OCI-LY7 (cell line): ENCODE measurements around the gene MAPK8IP1. TPM values are rescaled to one million over a fixed set of nuclear protein-coding genes. Genes with fewer than 3 reads are reported as not detected.
"Not testable (repeated sequence)": the region's sequence is repeated elsewhere in the genome, so short reads cannot be mapped to it uniquely, and the experiment has no call there.

Experiments used
- BruUV-seq: library from RNA; stranded (reverse); fragments of 400-500 nt; replicated peaks from 2 replicates; lab custom pipeline; 2021; lab: Mats Ljungman, UMichigan
- CTCF ChIA-PET: fragments of 300-600 bp; sonication (Branson Sonifier 250); formaldehyde crosslinking; loops from one replicate; lab custom pipeline; 2022; ENCODE audit warnings: antibody characterized with exemption; ENCODE audit not compliant: unreplicated experiment; lab: Charles Lee
- POLR2A ChIA-PET: fragments of 300-600 bp; sonication (Branson Sonifier 250); formaldehyde crosslinking; loops from one replicate; lab custom pipeline; 2022; ENCODE audit warnings: antibody characterized with exemption; lab: Charles Lee
- DNase-seq: peaks from one replicate; pipeline ENCODE4 v3.0.0-alpha.2; 2015; ENCODE audit warnings: low spot score
- H2AFZ ChIP-seq: fragments of 200-600 bp; sonication (generic), shearing (Covaris generic); 2 replicates; pipeline ENCODE4 v1.6.1; 2014; ENCODE audit warnings: mild to moderate bottlenecking, antibody characterized with exemption, low read length, moderate library complexity
- H3K27ac ChIP-seq: fragments of 200-600 bp; sonication (generic); 2 replicates; pipeline ENCODE4 v1.5.1; 2014; ENCODE audit warnings: mixed run types, low read depth, mild to moderate bottlenecking, moderate library complexity, low read length, inconsistent platforms; ENCODE audit not compliant: poor library complexity, severe bottlenecking
- H3K36me3 ChIP-seq: fragments of 200-600 bp; sonication (generic); 2 replicates; pipeline ENCODE4 v1.6.1; 2014; ENCODE audit warnings: mild to moderate bottlenecking, antibody characterized with exemption, low read length, moderate library complexity, mixed read lengths; ENCODE audit not compliant: insufficient read depth
- H3K4me1 ChIP-seq: fragments of 200-600 bp; sonication (generic); 2 replicates; pipeline ENCODE4 v1.5.1; 2014; ENCODE audit warnings: mild to moderate bottlenecking, low read length; ENCODE audit not compliant: insufficient read depth, poor library complexity, severe bottlenecking
- H3K4me2 ChIP-seq: fragments of 200-600 bp; sonication (generic); 2 replicates; pipeline ENCODE4 v1.6.1; 2014; ENCODE audit warnings: mild to moderate bottlenecking, low read length
- H3K4me3 ChIP-seq: fragments of 200-600 bp; sonication (generic); 2 replicates; pipeline ENCODE4 v1.5.1; 2014; ENCODE audit warnings: mild to moderate bottlenecking, low read depth, low read length; ENCODE audit not compliant: poor library complexity, severe bottlenecking
- H3K79me2 ChIP-seq: fragments of 200-600 bp; sonication (generic); 2 replicates; pipeline ENCODE4 v1.6.1; 2016; ENCODE audit warnings: low read depth, mild to moderate bottlenecking, low read length, moderate library complexity, mixed read lengths; ENCODE audit not compliant: insufficient read depth
- H3K9me2 ChIP-seq: fragments of 200-600 bp; sonication (generic); 2 replicates; pipeline ENCODE4 v1.6.1; 2016; ENCODE audit warnings: mild to moderate bottlenecking, low read length, mixed read lengths; ENCODE audit not compliant: insufficient read depth
- H3K9me3 ChIP-seq: fragments of 200-600 bp; sonication (generic); 2 replicates; pipeline ENCODE4 v1.6.1; 2014; ENCODE audit warnings: mild to moderate bottlenecking, mixed run types, low read length, mixed read lengths
- H4K20me1 ChIP-seq: fragments of 200-600 bp; sonication (generic); 2 replicates; pipeline ENCODE4 v1.6.1; 2014; ENCODE audit warnings: mild to moderate bottlenecking, antibody characterized with exemption, low read length, moderate library complexity, mixed read lengths; ENCODE audit not compliant: insufficient read depth
- CTCF ChIP-seq: fragments of 200-600 bp; sonication (generic); conservative IDR thresholded peaks from 2 replicates; pipeline ENCODE4 v1.5.1; 2014; ENCODE audit warnings: mild to moderate bottlenecking, antibody characterized with exemption, low read length, moderate library complexity, mixed read lengths
- EZH2phosphoT487 ChIP-seq: fragments of 200-600 bp; sonication (generic); IDR thresholded peaks from 2 replicates; pipeline ENCODE4 v1.6.1; 2018; ENCODE audit warnings: low read depth, borderline replicate concordance, mild to moderate bottlenecking, mixed run types, antibody characterized with exemption, low read length, moderate library complexity, mixed read lengths
- intact Hi-C: fragments of 100-400 bp; cut with micrococcal nuclease; formaldehyde crosslinking; loops from one replicate; pipeline ENCODE4 v1.10.0; 2022; ENCODE audit not compliant: unreplicated experiment
- total RNA-seq, 2 experiments: library from RNA; depleted of rRNA in 1 of 2; stranded (reverse); fragments of >200 nt in 1 of 2; shearing (Covaris generic) in 1 of 2; gene quantifications; 2 replicates each; pipeline ENCODE4 v1.2.3, GENCODE V29; 2014 to 2022

Gene MAPK8IP1
- total RNA-seq, 2 experiments from 2014 or later = 2.2 TPM

- peak overlapping the region; percentile 82; the same call in 1 of the 2 replicates for H2AFZ ChIP-seq
- H3K79me2 ChIP-seq = no peaks in the 10 kb centered on the region
- no peaks in the 10 kb centered on the region for H4K20me1 ChIP-seq
- peak overlapping the region; percentile 71 for H3K4me2 ChIP-seq
- TF ChIP-seq CTCF (no peak), EZH2phosphoT487 (no peak)
- BruUV-seq = no TSS peak
- peak; percentile 76 for DNase-seq
- no peak overlapping the region for H3K27ac ChIP-seq
- H3K9me3 ChIP-seq = no peaks in the 10 kb centered on the region
- ChIA-PET CTCF (interaction anchor here (0.6 to 1.1 kb wide), 3 partner anchors 18 to 83 kb away, joined by 3 read pairs; partner anchors contain the start of gene PEX16), POLR2A (interaction anchor here (0.5 kb wide), 1 partner anchor 33 kb away, joined by 5 read pairs; no protein-coding TSS in a partner anchor)
- H3K4me3 ChIP-seq = peak overlapping the region; percentile 69
- no peaks in the 10 kb centered on the region for H3K36me3 ChIP-seq
- peaks cover 13% of the 10 kb centered on the region for H3K4me1 ChIP-seq
- intact Hi-C loops = no loop called here
- H3K9me2 ChIP-seq = no peaks in the 10 kb centered on the region
These were observed 14.2 kb downstream of the MAPK8IP1 start for GRCh38 chr11:45899448-45900174.

- DNase-seq, H3K9me2 ChIP-seq, H3K27ac ChIP-seq, H4K20me1 ChIP-seq, intact Hi-C loops, BruUV-seq, H2AFZ ChIP-seq, H3K36me3 ChIP-seq, H3K79me2 ChIP-seq, H3K9me3 ChIP-seq: not testable (repeated sequence)
- ChIA-PET CTCF (interaction anchor here (0.6 kb wide), 1 partner anchor 35 kb away, joined by 3 read pairs; no protein-coding TSS in a partner anchor), POLR2A (interaction anchor here (1.2 kb wide), 1 partner anchor 66 kb away, joined by 3 read pairs; no protein-coding TSS in a partner anchor)
- H3K4me2 ChIP-seq = peak overlapping the region; percentile 71
- peak overlapping the region; percentile 69 for H3K4me3 ChIP-seq
- peaks cover 13% of the 10 kb centered on the region for H3K4me1 ChIP-seq
These were observed 14.8 kb downstream of the MAPK8IP1 start for GRCh38 chr11:45900175-45900800.

GRCh38 chr11:45900916-45901617 lies 15.6 kb downstream of the MAPK8IP1 start:
- TF ChIP-seq CTCF (no peak), EZH2phosphoT487 (no peak)
- ChIA-PET POLR2A (interaction anchor here (1.2 kb wide), 1 partner anchor 65 kb away, joined by 3 read pairs; no protein-coding TSS in a partner anchor), CTCF (no interaction called here)
- Histone ChIP-seq H4K20me1 (no peaks in the 10 kb centered on the region), H3K27ac (no peak overlapping the region), H3K4me3 (no peak overlapping the region), H2AFZ (no peak overlapping the region), H3K36me3 (no peaks in the 10 kb centered on the region), H3K4me1 (peaks cover 13% of the 10 kb centered on the region), H3K9me3 (no peaks in the 10 kb centered on the region), H3K4me2 (no peak overlapping the region), H3K79me2 (no peaks in the 10 kb centered on the region), H3K9me2 (no peaks in the 10 kb centered on the region)
- no TSS peak for BruUV-seq
- intact Hi-C loops = no loop called here
- no peak for DNase-seq
